GM19467 (cell line): ENCODE measurements around the gene STAG1.
"Not testable (repeated sequence)": the region's sequence is repeated elsewhere in the genome, so short reads cannot be mapped to it uniquely, and the experiment has no call there.

Experiments
- ATAC-seq: cut with Tn5 transposase; IDR thresholded peaks from one replicate; pipeline ENCODE4 v1.9.1; 2021; ENCODE audit warnings: mild to moderate bottlenecking, moderate library complexity; ENCODE audit not compliant: unreplicated experiment

STAG1 gene

GRCh38 chr3:136606990-136607389, 145.2 kb downstream of the STAG1 start:
- ATAC-seq = no peak

- ATAC-seq = not testable (repeated sequence)
Measured at GRCh38 chr3:136606216-136606615, 146.0 kb downstream of the STAG1 start.

GRCh38 chr3:136604961-136605360, 147.2 kb downstream of the STAG1 start:
- no peak for ATAC-seq

- ATAC-seq = no peak
Measured at GRCh38 chr3:136602818-136603217, 149.4 kb downstream of the STAG1 start.

- no peak for ATAC-seq
Measured at GRCh38 chr3:136595913-136596697, 156.1 kb downstream of the STAG1 start.

- no peak for ATAC-seq
Measured at GRCh38 chr3:136586580-136586979, 165.6 kb downstream of the STAG1 start.

- ATAC-seq = no peak
Measured at GRCh38 chr3:136584728-136585127, 167.4 kb downstream of the STAG1 start.

- ATAC-seq = no peak
Measured at GRCh38 chr3:136583823-136584222, 168.4 kb downstream of the STAG1 start.

GRCh38 chr3:136577791-136578190, 174.4 kb downstream of the STAG1 start:
- ATAC-seq = no peak

GRCh38 chr3:136576279-136577009, 175.7 kb downstream of the STAG1 start:
- no peak for ATAC-seq

- no peak for ATAC-seq
Measured at GRCh38 chr3:136567599-136568188, 184.5 kb downstream of the STAG1 start.

- ATAC-seq = not testable (repeated sequence)
Measured at GRCh38 chr3:136564962-136565361, 187.2 kb downstream of the STAG1 start.

- no peak for ATAC-seq
Measured at GRCh38 chr3:136562026-136562425, 190.2 kb downstream of the STAG1 start.

GRCh38 chr3:136559896-136560295, 192.3 kb downstream of the STAG1 start:
- no peak for ATAC-seq

GRCh38 chr3:136549461-136549860, 202.7 kb downstream of the STAG1 start:
- not testable (repeated sequence) for ATAC-seq

- no peak for ATAC-seq
Measured at GRCh38 chr3:136547293-136547692, 204.9 kb downstream of the STAG1 start.

GRCh38 chr3:136546720-136547119, 205.5 kb downstream of the STAG1 start:
- no peak for ATAC-seq

- ATAC-seq = no peak
Measured at GRCh38 chr3:136545664-136546268, 206.4 kb downstream of the STAG1 start.

GRCh38 chr3:136544532-136544931, 207.6 kb downstream of the STAG1 start:
- ATAC-seq = no peak

GRCh38 chr3:136543385-136543784, 208.8 kb downstream of the STAG1 start:
- ATAC-seq = no peak

GRCh38 chr3:136535906-136536305, 216.3 kb downstream of the STAG1 start:
- ATAC-seq = no peak
